Smooth muscle cell (in vitro differentiated cells): ENCODE results near the gene RAD51. TPM values are rescaled to one million over a fixed set of nuclear protein-coding genes. Genes with fewer than 3 reads are reported as not detected.

Source experiments
- DNase-seq: peaks from one replicate; lab custom pipeline; 2025; ENCODE audit not compliant: unreplicated experiment; lab: John Stamatoyannopoulos, UW
- H2AFZ ChIP-seq: fragments of 200-600 bp; sonication (generic); 2 replicates; pipeline ENCODE4 v1.6.0; 2016; ENCODE audit warnings: antibody characterized with exemption, low read depth, mild to moderate bottlenecking
- H3F3A ChIP-seq: fragments of 200-600 bp; sonication (generic); 2 replicates; pipeline ENCODE4 v1.6.0; 2017; ENCODE audit warnings: antibody characterized with exemption, low read depth
- H3K27ac ChIP-seq: fragments of 200-600 bp; sonication (generic); 2 replicates; pipeline ENCODE4 v1.5.1; 2016; ENCODE audit warnings: low read depth, mild to moderate bottlenecking
- H3K27me3 ChIP-seq: fragments of 200-600 bp; sonication (generic); 2 replicates; pipeline ENCODE4 v1.6.1; 2016; ENCODE audit warnings: low read depth, mild to moderate bottlenecking
- H3K36me3 ChIP-seq: fragments of 200-600 bp; sonication (generic); 2 replicates; pipeline ENCODE4 v1.5.1; 2016; ENCODE audit warnings: low read depth
- H3K4me1 ChIP-seq: fragments of 200-600 bp; sonication (generic); 2 replicates; pipeline ENCODE4 v1.5.1; 2016; ENCODE audit warnings: low read depth
- H3K4me2 ChIP-seq: fragments of 200-600 bp; sonication (generic); 2 replicates; pipeline ENCODE4 v1.6.0; 2016; ENCODE audit warnings: mild to moderate bottlenecking
- H3K4me3 ChIP-seq: fragments of 200-600 bp; sonication (generic); 2 replicates; pipeline ENCODE4 v1.5.1; 2016; ENCODE audit warnings: mild to moderate bottlenecking
- H3K79me2 ChIP-seq: fragments of 200-600 bp; sonication (generic); 2 replicates; pipeline ENCODE4 v1.6.0; 2016; ENCODE audit warnings: low read depth, mild to moderate bottlenecking
- H3K9ac ChIP-seq: fragments of 200-600 bp; sonication (generic); 2 replicates; pipeline ENCODE4 v1.6.0; 2016; ENCODE audit warnings: low read depth
- H3K9me3 ChIP-seq: fragments of 200-600 bp; sonication (generic); replicated peaks from 2 replicates; pipeline ENCODE4 v1.5.1; 2016; ENCODE audit warnings: low read depth
- H4K20me1 ChIP-seq: fragments of 200-600 bp; sonication (generic); 2 replicates; pipeline ENCODE4 v1.6.0; 2016; ENCODE audit warnings: low read depth
- WGBS: methylation state at CpG from one replicate; pipeline ENCODE4 v1.1.7; 2016; ENCODE audit warnings: low lambda C conversion rate; 5-methylcytosine and 5-hydroxymethylcytosine counted together
- polyA plus RNA-seq: library from polyadenylated mRNA; unstranded; fragments of >200 nt; fragmentation: Nextera tagmentation; extraction: Ambion mirVana; gene quantifications from 2 replicates; pipeline ENCODE4 v1.2.1, GENCODE V29; 2016
- total RNA-seq: library from RNA; depleted of rRNA; stranded (reverse); fragments of >200 nt; gene quantifications from 2 replicates; pipeline ENCODE4 v1.2.3, GENCODE V29; 2014
- TF ChIP-seq, protein P1 (sequence below): fragments of 200-600 bp; sonication (generic); IDR thresholded peaks from 2 replicates; pipeline ENCODE4 v1.5.1; 2017; ENCODE audit warnings: borderline replicate concordance, mild to moderate bottlenecking, antibody characterized with exemption; ENCODE audit not compliant: insufficient read depth, poor library complexity, severe bottlenecking

Gene RAD51
- total and polyA plus RNA-seq, 2 experiments from 2014 or later, result 9.2 to 15.2 TPM

GRCh38 chr15:40766194-40766815, 71.3 kb downstream of the RAD51 start:
- no peak overlapping the region for H2AFZ ChIP-seq
- H3K79me2 ChIP-seq, result no peaks in the 10 kb centered on the region
- H3K9ac ChIP-seq, result no peak overlapping the region
- peaks cover 9% of the 10 kb centered on the region for H3K4me1 ChIP-seq
- no peak overlapping the region for H3K27ac ChIP-seq
- no peak overlapping the region for H3K4me2 ChIP-seq
- TF ChIP-seq, protein P1, sequence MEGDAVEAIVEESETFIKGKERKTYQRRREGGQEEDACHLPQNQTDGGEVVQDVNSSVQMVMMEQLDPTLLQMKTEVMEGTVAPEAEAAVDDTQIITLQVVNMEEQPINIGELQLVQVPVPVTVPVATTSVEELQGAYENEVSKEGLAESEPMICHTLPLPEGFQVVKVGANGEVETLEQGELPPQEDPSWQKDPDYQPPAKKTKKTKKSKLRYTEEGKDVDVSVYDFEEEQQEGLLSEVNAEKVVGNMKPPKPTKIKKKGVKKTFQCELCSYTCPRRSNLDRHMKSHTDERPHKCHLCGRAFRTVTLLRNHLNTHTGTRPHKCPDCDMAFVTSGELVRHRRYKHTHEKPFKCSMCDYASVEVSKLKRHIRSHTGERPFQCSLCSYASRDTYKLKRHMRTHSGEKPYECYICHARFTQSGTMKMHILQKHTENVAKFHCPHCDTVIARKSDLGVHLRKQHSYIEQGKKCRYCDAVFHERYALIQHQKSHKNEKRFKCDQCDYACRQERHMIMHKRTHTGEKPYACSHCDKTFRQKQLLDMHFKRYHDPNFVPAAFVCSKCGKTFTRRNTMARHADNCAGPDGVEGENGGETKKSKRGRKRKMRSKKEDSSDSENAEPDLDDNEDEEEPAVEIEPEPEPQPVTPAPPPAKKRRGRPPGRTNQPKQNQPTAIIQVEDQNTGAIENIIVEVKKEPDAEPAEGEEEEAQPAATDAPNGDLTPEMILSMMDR, result no peak
- H3K36me3 ChIP-seq, result no peaks in the 10 kb centered on the region
- no peaks in the 10 kb centered on the region for H3K9me3 ChIP-seq
- no peak for DNase-seq
- H3K4me3 ChIP-seq, result no peak overlapping the region
- WGBS, result 75% methylated on average over 7 of the region's 7 CpGs
- no peaks in the 10 kb centered on the region for H4K20me1 ChIP-seq
- peaks cover 7% of the 10 kb centered on the region for H3F3A ChIP-seq
- H3K27me3 ChIP-seq, result no peaks in the 10 kb centered on the region

DNA sequence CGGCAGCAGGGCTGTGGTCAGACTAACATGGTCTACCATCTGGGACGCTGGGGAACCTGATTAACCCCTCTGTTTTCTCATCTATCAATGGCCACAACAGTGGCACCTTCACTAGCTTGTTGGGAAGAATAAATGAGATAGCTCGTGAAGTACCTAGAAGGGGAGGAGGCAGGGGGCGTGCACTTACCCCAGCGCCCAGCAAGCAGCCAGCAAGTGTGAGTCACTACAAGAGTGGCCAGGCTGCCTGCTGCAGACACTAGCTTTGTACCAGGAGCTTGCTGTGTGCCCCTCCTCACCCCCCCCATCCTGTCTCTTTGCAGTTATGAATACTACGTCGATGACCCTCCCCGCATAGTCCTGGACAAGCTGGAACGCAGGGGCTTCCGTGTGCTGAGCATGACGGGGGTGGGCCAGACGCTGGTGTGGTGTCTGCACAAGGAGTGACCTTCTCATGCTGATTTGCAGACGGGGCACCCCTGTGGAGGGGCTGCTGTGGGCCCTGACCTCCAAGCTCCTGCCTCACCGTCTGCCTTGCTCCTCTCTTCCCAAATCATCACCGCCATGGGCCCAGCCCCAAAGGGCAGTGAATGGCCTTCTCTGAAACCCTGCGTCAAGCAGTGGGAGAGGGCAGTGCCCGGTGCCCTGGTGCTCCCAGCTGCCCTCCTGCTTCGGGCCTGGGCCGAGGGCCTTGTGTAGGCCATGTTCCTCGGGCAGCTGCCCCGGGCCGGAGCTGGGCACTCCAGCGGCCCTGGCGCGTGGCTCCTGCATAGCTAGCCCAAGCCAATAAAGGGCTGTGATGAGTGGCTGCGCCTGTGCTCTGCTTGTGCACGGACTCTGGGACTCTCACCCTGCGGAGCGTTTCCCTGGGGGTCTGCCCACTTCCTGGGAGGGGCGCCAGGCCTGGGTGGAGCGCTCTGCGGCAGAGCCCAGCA, 72.2 kb downstream of the RAD51 start:
- H3K4me2 ChIP-seq, result no peak overlapping the region

GRCh38 chr15:40767838-40768500, 73.0 kb downstream of the RAD51 start:
- H3K27me3 ChIP-seq, result no peaks in the 10 kb centered on the region
- no peaks in the 10 kb centered on the region for H3K79me2 ChIP-seq
- TF ChIP-seq, protein P1, result no peak
- H3K9me3 ChIP-seq, result no peaks in the 10 kb centered on the region
- H3K4me2 ChIP-seq, result no peak overlapping the region
- no peak for DNase-seq
- H3K4me1 ChIP-seq, result peaks cover 9% of the 10 kb centered on the region
- H3K27ac ChIP-seq, result no peak overlapping the region
- no peaks in the 10 kb centered on the region for H3K36me3 ChIP-seq
- WGBS, result 94% methylated on average over 28 of the region's 29 CpGs
- H2AFZ ChIP-seq, result no peak overlapping the region
- no peaks in the 10 kb centered on the region for H4K20me1 ChIP-seq
- no peak overlapping the region for H3K4me3 ChIP-seq
- peaks cover 7% of the 10 kb centered on the region for H3F3A ChIP-seq
- no peak overlapping the region for H3K9ac ChIP-seq

More for the DNA sequence above, 72.2 kb downstream of the RAD51 start:
- 85% methylated on average over 32 of the region's 32 CpGs for WGBS
- Histone ChIP-seq H3K27me3 (no peaks in the 10 kb centered on the region), H3K36me3 (no peaks in the 10 kb centered on the region), H3K9me3 (no peaks in the 10 kb centered on the region), H2AFZ (no peak overlapping the region), H4K20me1 (no peaks in the 10 kb centered on the region), H3K4me1 (peaks cover 9% of the 10 kb centered on the region), H3F3A (peaks cover 7% of the 10 kb centered on the region), H3K27ac (no peak overlapping the region), H3K4me3 (no peak overlapping the region), H3K79me2 (no peaks in the 10 kb centered on the region), H3K9ac (no peak overlapping the region)
- TF ChIP-seq, protein P1, result no peak
- no peak for DNase-seq
